HG03175 (cell line): ENCODE results near the gene H2AZ1.
A peak's percentile ranks its signal among the peaks of the same experiment; 100 is the strongest.

Experiments used
- ATAC-seq: cut with Tn5 transposase; IDR thresholded peaks from one replicate; pipeline ENCODE4 v1.9.1; 2021; ENCODE audit warnings: mild to moderate bottlenecking, moderate library complexity; ENCODE audit not compliant: unreplicated experiment

Gene H2AZ1

GRCh38 chr4:99946356-99947189 lies 3.5 kb downstream of the H2AZ1 start, which contains the start of gene DNAJB14:
TSS of gene DNAJB14 (minus strand) at chr4:99946618. CDS start at chr4:99946571, 47 bp downstream.
- peak; percentile 36 for ATAC-seq

DNA sequence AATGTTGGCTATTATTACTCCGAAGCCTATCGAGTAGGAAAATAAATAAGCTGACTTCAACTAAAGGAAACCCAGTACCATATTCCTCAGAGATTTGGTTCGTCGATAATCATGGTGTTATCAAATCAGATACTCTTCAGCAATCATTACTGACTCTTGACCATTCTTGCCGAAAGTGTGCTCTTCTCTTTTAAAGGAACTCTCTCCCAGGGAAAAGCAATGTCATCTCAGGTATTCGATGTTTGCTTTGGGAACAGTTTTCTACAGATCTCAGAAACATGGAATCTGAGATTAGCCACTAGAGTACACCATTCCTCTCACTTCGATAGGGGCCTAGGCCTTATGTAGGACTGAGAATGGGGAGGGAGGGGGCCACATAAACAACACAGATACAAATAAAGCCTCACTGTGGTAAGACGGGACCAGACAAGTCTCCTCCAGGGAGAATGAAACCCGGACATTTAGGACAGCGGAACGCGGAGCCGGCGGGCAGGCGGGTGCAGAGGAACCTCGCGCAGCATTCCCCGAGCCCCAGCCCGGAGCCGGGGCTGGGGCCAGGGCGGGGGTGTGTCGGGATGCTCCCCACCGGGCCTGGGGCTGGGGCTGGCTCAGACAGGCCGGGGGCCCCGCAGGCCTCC lies 4.2 kb downstream of the H2AZ1 start:
- peak; percentile 4 for ATAC-seq

- ATAC-seq = no peak
Measured at GRCh38 chr4:99943904-99944437, 6.1 kb downstream of the H2AZ1 start.

GRCh38 chr4:99938243-99938753 lies 11.8 kb downstream of the H2AZ1 start:
- ATAC-seq = no peak

DNA sequence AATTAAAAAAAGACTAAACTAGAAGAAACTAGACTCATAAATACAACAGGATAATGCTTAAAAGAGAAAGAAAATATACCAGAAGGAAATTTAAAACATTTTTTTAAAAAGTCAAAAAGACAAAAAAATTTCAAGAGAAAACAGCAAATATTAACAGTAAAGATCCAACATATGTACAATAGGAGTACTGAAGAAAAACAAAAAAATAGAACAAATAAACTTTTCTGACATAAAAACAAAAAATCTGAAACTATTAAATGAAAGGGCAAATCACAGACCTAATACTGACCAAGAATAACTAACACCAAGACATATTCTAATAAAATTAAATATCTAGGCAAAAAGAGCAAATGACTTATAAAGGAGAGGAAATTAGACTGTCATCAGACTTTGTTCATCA lies 15.2 kb downstream of the H2AZ1 start:
- ATAC-seq = no peak

GRCh38 chr4:99927566-99927965 lies 22.5 kb downstream of the H2AZ1 start:
- no peak for ATAC-seq

- ATAC-seq = no peak
Measured at GRCh38 chr4:99921174-99921573, 28.9 kb downstream of the H2AZ1 start.

DNA sequence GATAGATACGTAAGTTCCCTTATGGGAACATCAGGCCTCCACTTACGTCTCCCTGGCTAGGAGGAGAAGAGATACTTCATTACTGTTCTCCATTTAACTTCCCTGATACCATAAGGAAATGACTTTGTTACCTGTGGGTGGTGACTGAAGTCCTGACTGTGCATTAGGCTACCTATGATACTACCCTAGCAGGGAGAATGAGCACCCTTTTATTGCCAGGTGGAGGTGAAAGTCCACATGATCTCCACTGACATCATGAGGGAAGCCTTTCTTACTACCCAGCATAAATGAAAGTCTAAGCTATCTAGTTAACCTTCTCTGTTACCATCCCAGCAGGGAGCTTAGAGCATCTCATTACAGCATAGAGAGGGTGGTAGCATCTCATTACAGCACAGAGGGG lies 31.4 kb downstream of the H2AZ1 start:
- ATAC-seq = no peak

DNA sequence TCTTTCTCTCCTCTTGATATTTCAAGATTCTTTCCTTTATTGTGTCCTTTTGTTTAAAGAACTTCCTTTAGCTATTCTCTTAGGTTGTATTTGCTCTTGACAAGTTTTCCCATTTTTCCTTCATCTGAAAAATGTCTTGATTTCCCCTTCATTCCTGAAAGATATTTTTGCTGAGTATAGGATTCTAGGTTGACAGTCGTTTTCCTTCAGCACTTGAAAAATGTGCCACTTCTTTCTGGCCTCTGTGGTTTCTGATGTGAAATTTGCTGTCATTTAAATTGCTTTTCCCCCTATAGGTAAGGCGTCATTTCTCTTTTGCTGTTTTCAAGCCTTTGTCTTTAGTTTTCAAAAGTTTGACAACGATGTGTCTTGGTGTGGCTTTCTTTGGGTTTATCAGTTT lies 32.5 kb downstream of the H2AZ1 start:
- no peak for ATAC-seq

GRCh38 chr4:99915449-99915848 lies 34.6 kb downstream of the H2AZ1 start:
- ATAC-seq = no peak
